Measurements from ENCODE around the gene CCDC188.

GRCh38 chr22:20198557-20199319 is 47.9 kb upstream of the CCDC188 start:
- no peak for TF ChIP-seq CTCF (conservative IDR thresholded peaks at IDR 0.05; ENCODE audit: low read depth, low read length)
- no peak for TF ChIP-seq EZH2 (IDR thresholded peaks at IDR 0.05; ENCODE audit: low read length, unreplicated experiment)
- no peak for TF ChIP-seq EZH2phosphoT487 (IDR thresholded peaks at IDR 0.05; ENCODE audit: borderline replicate concordance, low read length)

All from PC-3 (cell line).